ENCODE data around the gene USP22.

- TF ChIP-seq POLR2A (IDR thresholded peaks at IDR 0.05), result no peak
- TF ChIP-seq CTCF (IDR thresholded peaks at IDR 0.05), result no peak
Measured at GRCh38 chr17:20988896-20989295, 53.9 kb downstream of the USP22 start.

All from thyroid gland (tissue), 4 donors.